HepG2 (cell line): ENCODE data around the gene CSNK1D. TPM values are rescaled to one million over a fixed set of nuclear protein-coding genes. Genes with fewer than 3 reads are reported as not detected.
A peak's percentile ranks its signal among the peaks of the same experiment; 100 is the strongest.

Source experiments
- KLF11 ChIP-seq: IDR thresholded peaks from 2 replicates; pipeline ENCODE4 v1.6.1; 2016; ENCODE audit warnings: missing compliant biosample characterization
- MAX ChIP-seq: IDR thresholded peaks from 2 replicates; pipeline ENCODE4 v1.6.1; 2012; ENCODE audit warnings: inconsistent platforms
- MYPOP ChIP-seq: sonication (generic); formaldehyde crosslinking; IDR thresholded peaks from 2 replicates; pipeline ENCODE4 v1.8.1; 2023; ENCODE audit warnings: mild to moderate bottlenecking, moderate library complexity, missing genetic modification reagents
- NFIB ChIP-seq: sonication (generic); formaldehyde crosslinking; IDR thresholded peaks from 2 replicates; pipeline ENCODE4 v1.9.0; 2021; ENCODE audit warnings: missing genetic modification reagents, mild to moderate bottlenecking, borderline replicate concordance
- NFIC ChIP-seq: IDR thresholded peaks from 2 replicates; pipeline ENCODE4 v1.6.1; 2012; ENCODE audit warnings: mild to moderate bottlenecking, low read length, inconsistent platforms
- PREB ChIP-seq: sonication (generic); formaldehyde crosslinking; IDR thresholded peaks from 2 replicates; pipeline ENCODE4 v1.4.0; 2020; ENCODE audit warnings: missing genetic modification reagents
- RAD51 ChIP-seq: fragments of 450-650 bp; IDR thresholded peaks from 2 replicates; pipeline ENCODE4 v1.6.1; 2016; ENCODE audit warnings: borderline replicate concordance
- RELA ChIP-seq: sonication (generic); formaldehyde crosslinking; IDR thresholded peaks from 2 replicates; pipeline ENCODE4 v1.4.0; 2020; ENCODE audit warnings: missing genetic modification reagents
- SAP130 ChIP-seq: IDR thresholded peaks from 2 replicates; pipeline ENCODE4 v1.6.1; 2016; ENCODE audit warnings: low read depth
- STAT5B ChIP-seq: sonication (generic); formaldehyde crosslinking; IDR thresholded peaks from 2 replicates; pipeline ENCODE4 v1.4.0; 2020; ENCODE audit warnings: missing genetic modification reagents
- SYNCRIP ChIP-seq: fragments of 200-400 bp; formaldehyde crosslinking; IDR thresholded peaks from 2 replicates; pipeline ENCODE4 v1.6.1; 2018; ENCODE audit warnings: mild to moderate bottlenecking, low read depth, low read length; ENCODE audit not compliant: insufficient read depth
- ZBTB3 ChIP-seq: sonication (generic); formaldehyde crosslinking; IDR thresholded peaks from 2 replicates; pipeline ENCODE4 v1.4.0; 2020; ENCODE audit warnings: low read depth, mild to moderate bottlenecking, moderate library complexity, missing genetic modification reagents, borderline replicate concordance
- ZBTB7A ChIP-seq: sonication (generic); formaldehyde crosslinking; IDR thresholded peaks from 2 replicates; pipeline ENCODE4 v1.8.0; 2022; ENCODE audit warnings: mild to moderate bottlenecking, missing genetic modification reagents
- ZFAT ChIP-seq: sonication (generic); formaldehyde crosslinking; conservative IDR thresholded peaks from 2 replicates; pipeline ENCODE4 v1.8.1; 2023; ENCODE audit warnings: missing genetic modification reagents, inconsistent platforms
- ZNF263 ChIP-seq: sonication (generic); formaldehyde crosslinking; IDR thresholded peaks from 2 replicates; pipeline ENCODE4 v1.4.0; 2020; ENCODE audit warnings: missing genetic modification reagents
- ZNF318 ChIP-seq: sonication (generic); formaldehyde crosslinking; IDR thresholded peaks from 2 replicates; pipeline ENCODE4 v1.4.0; 2020; ENCODE audit warnings: mild to moderate bottlenecking, missing genetic modification reagents
- ZNF335 ChIP-seq: sonication (generic); formaldehyde crosslinking; IDR thresholded peaks from 2 replicates; pipeline ENCODE4 v1.4.0; 2020; ENCODE audit warnings: missing genetic modification reagents
- polyA plus RNA-seq, 8 experiments: library from polyadenylated mRNA; depleted of rRNA in 3 of 8; stranded (reverse) in 7 of 8; unstranded in 1 of 8; fragments of >200 nt; fragmentation: Illumina TruSeq in 4 of 8; extraction: Trizol in 4 of 8; gene quantifications; 2 replicates each; pipeline versions ENCODE4 v1.2.1 to v1.2.3, GENCODE V29; 2011 to 2016; ENCODE audit warnings: low read depth in 4 of 8, missing spikeins in 1 of 8, mixed read lengths in 1 of 8; ENCODE audit not compliant: insufficient read depth in 1 of 8
- total RNA-seq, 5 experiments: library from RNA; depleted of rRNA; stranded (reverse); fragments of >200 nt; fragmentation: Illumina TruSeq; extraction: Trizol; gene quantifications; 2 replicates each; pipeline ENCODE4 v1.2.3, GENCODE V29; 2016; ENCODE audit warnings: low read depth in 1 of 5
- TF ChIP-seq, protein P1 (sequence below): sonication (generic); formaldehyde crosslinking; IDR thresholded peaks from 2 replicates; pipeline ENCODE4 v1.8.0; 2022; ENCODE audit warnings: missing genetic modification reagents, mild to moderate bottlenecking, borderline replicate concordance

CSNK1D gene
- total and polyA plus RNA-seq, 2 of the 13 experiments (the other 11 are each of a cell fraction or from before 2014, with no cell fraction given) = 31.5 to 128 TPM

DNA sequence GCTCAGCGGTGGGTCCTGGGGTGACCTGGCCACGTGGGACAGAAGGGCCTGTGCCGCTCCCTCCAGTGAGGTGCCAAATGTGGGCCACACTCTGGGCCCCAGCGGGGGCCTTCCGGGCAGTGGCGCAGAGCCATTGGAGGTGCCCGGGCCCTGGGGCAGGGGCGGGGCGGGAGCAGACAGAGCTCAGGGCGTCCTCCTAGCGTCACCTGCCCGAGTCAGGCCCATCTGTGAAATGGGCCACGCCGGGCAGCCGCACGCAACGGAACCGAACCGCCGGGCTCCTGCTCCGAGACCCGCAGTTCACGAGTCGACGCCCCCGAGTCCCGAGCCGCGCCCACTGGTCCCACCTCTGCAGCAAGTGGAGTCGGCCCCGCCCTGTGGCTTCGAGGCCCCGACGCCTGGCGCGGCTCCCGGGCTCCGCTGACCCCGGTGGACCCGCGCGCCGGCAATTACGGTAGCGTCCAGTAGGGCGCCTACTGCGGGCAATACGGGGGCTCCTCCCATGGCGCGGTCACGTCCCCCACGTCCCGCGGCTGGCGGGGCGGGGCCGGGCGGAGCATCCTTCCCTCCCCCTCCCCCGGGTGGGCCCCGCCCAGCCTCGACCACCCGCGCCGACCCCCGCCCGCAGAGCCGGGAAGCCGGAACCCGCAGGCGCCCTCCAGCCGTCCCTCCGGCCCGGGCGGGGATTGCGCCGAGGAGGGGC, 42.7 kb downstream of the CSNK1D start (continued):
- TF ChIP-seq, protein P1, sequence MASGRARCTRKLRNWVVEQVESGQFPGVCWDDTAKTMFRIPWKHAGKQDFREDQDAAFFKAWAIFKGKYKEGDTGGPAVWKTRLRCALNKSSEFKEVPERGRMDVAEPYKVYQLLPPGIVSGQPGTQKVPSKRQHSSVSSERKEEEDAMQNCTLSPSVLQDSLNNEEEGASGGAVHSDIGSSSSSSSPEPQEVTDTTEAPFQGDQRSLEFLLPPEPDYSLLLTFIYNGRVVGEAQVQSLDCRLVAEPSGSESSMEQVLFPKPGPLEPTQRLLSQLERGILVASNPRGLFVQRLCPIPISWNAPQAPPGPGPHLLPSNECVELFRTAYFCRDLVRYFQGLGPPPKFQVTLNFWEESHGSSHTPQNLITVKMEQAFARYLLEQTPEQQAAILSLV (CRISPR knock-in tag) = no peak; the same call in 1 of the 2 replicates
- TF ChIP-seq MYPOP (CRISPR knock-in tag) = peak; percentile 92
- no peak for TF ChIP-seq NFIC
- TF ChIP-seq NFIB = peak; percentile 80; the same call in 1 of the 2 replicates
- no peak for TF ChIP-seq SYNCRIP
- TF ChIP-seq ZNF263 (CRISPR knock-in tag) = peak; percentile 88
- peak; percentile 80 for TF ChIP-seq MAX
- TF ChIP-seq ZBTB3 (CRISPR knock-in tag) = peak; percentile 51; the same call in 1 of the 2 replicates
- peak; percentile 32 for TF ChIP-seq ZNF335 (CRISPR knock-in tag)
- no peak; the same call in 1 of the 2 replicates for TF ChIP-seq STAT5B (CRISPR knock-in tag)
- TF ChIP-seq ZBTB7A (CRISPR knock-in tag) = peak; percentile 94
- no peak for TF ChIP-seq KLF11 (CRISPR knock-in tag)
- TF ChIP-seq ZNF318 (CRISPR knock-in tag) = peak; percentile 97
- TF ChIP-seq PREB (CRISPR knock-in tag) = peak; percentile 90; the same call in 1 of the 2 replicates
- TF ChIP-seq ZFAT (CRISPR knock-in tag) = peak; percentile 84
- TF ChIP-seq SAP130 = peak; percentile 74
- TF ChIP-seq RELA (CRISPR knock-in tag) = no peak
- TF ChIP-seq RAD51 = no peak
